ENCODE results near the gene ERVV-1.
A peak's percentile ranks its signal among the peaks of the same experiment; 100 is the strongest.
"Not testable (repeated sequence)": the region's sequence is repeated elsewhere in the genome, so short reads cannot be mapped to it uniquely, and the experiment has no call there.

The ERVV-1 gene

GRCh38 chr19:53013621-53014020, at the start of gene ERVV-1:
TSS of gene ERVV-1 (plus strand) at chr19:53013921. CDS start at chr19:53014091, 170 bp downstream.
- DNase-seq: no peak

GRCh38 chr19:52967772-52968171, 45.9 kb upstream of the ERVV-1 start:
- no peak for DNase-seq

GRCh38 chr19:52981329-52981728, 32.4 kb upstream of the ERVV-1 start:
- DNase-seq: no peak

GRCh38 chr19:52983167-52983566, 30.6 kb upstream of the ERVV-1 start:
- not testable (repeated sequence) for DNase-seq

- DNase-seq: no peak
These were observed 26.5 kb upstream of the ERVV-1 start for GRCh38 chr19:52987221-52987620.

GRCh38 chr19:52988506-52988905, 25.2 kb upstream of the ERVV-1 start:
- DNase-seq: no peak

GRCh38 chr19:52990759-52991418, 22.8 kb upstream of the ERVV-1 start:
- DNase-seq: no peak

GRCh38 chr19:52991484-52991883, 22.2 kb upstream of the ERVV-1 start:
- no peak for DNase-seq

- no peak for DNase-seq
These were observed 21.4 kb upstream of the ERVV-1 start for GRCh38 chr19:52992109-52993004.

GRCh38 chr19:52993342-52994178, 20.2 kb upstream of the ERVV-1 start:
- DNase-seq: peak; percentile 57 to 64

GRCh38 chr19:52995711-52996110, 18.0 kb upstream of the ERVV-1 start:
- DNase-seq: no peak

- no peak for DNase-seq
These were observed 15.7 kb upstream of the ERVV-1 start for GRCh38 chr19:52997975-52998374.

- DNase-seq: no peak
These were observed 11.2 kb upstream of the ERVV-1 start for GRCh38 chr19:53002479-53002878.

- no peak for DNase-seq
These were observed 9.5 kb upstream of the ERVV-1 start for GRCh38 chr19:53004242-53004641.

GRCh38 chr19:53007200-53007599, 6.5 kb upstream of the ERVV-1 start:
- no peak for DNase-seq

- DNase-seq: no peak
These were observed 6.1 kb upstream of the ERVV-1 start for GRCh38 chr19:53007606-53008005.

- DNase-seq: no peak
These were observed 5.5 kb upstream of the ERVV-1 start for GRCh38 chr19:53008061-53008778.

GRCh38 chr19:53010494-53010893, 3.2 kb upstream of the ERVV-1 start:
- no peak for DNase-seq

- DNase-seq: no peak
These were observed 1.7 kb upstream of the ERVV-1 start for GRCh38 chr19:53012006-53012405.

GRCh38 chr19:53015159-53015558, 1.4 kb downstream of the ERVV-1 start:
- DNase-seq: no peak

GRCh38 chr19:53015730-53016129, 2.0 kb downstream of the ERVV-1 start:
- no peak for DNase-seq

GRCh38 chr19:53019684-53020083, 6.0 kb downstream of the ERVV-1 start:
- DNase-seq: no peak

- DNase-seq: not testable (repeated sequence)
These were observed 14.6 kb downstream of the ERVV-1 start for GRCh38 chr19:53028306-53028705.

Data from stimulated activated CD4-positive, alpha-beta T cell treated with anti-CD3 and anti-CD28 coated beads, Interleukin-2, amount 100 ng/mL, for 48 hours (primary cell).